Fibroblast of lung (primary cell): ENCODE data around the gene CEP85.

ENCODE experiments used
- EZH2 ChIP-seq: IDR thresholded peaks from 2 replicates; pipeline ENCODE4 v1.5.1; 2012; ENCODE audit warnings: low read length, control low read depth, mild to moderate bottlenecking; ENCODE audit errors: missing control alignments
- TF ChIP-seq, protein P1 (sequence below), 2 donors: IDR thresholded peaks in 1 of 2; conservative IDR thresholded peaks in 1 of 2; 1 replicate in 1 of 2; 2 replicates in 1 of 2; pipeline ENCODE4 v1.5.1; 2011 to 2012; ENCODE audit warnings: low read length in 2 of 2, control low read depth in 1 of 2, inconsistent platforms in 1 of 2, low read depth in 1 of 2, mild to moderate bottlenecking in 1 of 2

GRCh38 chr1:26307363-26307781, 73.4 kb downstream of the CEP85 start:
- TF ChIP-seq, protein P1, sequence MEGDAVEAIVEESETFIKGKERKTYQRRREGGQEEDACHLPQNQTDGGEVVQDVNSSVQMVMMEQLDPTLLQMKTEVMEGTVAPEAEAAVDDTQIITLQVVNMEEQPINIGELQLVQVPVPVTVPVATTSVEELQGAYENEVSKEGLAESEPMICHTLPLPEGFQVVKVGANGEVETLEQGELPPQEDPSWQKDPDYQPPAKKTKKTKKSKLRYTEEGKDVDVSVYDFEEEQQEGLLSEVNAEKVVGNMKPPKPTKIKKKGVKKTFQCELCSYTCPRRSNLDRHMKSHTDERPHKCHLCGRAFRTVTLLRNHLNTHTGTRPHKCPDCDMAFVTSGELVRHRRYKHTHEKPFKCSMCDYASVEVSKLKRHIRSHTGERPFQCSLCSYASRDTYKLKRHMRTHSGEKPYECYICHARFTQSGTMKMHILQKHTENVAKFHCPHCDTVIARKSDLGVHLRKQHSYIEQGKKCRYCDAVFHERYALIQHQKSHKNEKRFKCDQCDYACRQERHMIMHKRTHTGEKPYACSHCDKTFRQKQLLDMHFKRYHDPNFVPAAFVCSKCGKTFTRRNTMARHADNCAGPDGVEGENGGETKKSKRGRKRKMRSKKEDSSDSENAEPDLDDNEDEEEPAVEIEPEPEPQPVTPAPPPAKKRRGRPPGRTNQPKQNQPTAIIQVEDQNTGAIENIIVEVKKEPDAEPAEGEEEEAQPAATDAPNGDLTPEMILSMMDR (conservative IDR thresholded peaks at IDR 0.05 in 1 of 2, IDR thresholded peaks at IDR 0.05 in 1 of 2; ENCODE audit: low read depth in 1 of 2, low read length in 2 of 2): no peak
- TF ChIP-seq EZH2: no peak
